Measurements from ENCODE around the gene EGFR. TPM values are rescaled to one million over a fixed set of nuclear protein-coding genes. Genes with fewer than 3 reads are reported as not detected.

EGFR gene
- total RNA-seq, 1 donor from 2014 or later = 78.3 TPM

DNA sequence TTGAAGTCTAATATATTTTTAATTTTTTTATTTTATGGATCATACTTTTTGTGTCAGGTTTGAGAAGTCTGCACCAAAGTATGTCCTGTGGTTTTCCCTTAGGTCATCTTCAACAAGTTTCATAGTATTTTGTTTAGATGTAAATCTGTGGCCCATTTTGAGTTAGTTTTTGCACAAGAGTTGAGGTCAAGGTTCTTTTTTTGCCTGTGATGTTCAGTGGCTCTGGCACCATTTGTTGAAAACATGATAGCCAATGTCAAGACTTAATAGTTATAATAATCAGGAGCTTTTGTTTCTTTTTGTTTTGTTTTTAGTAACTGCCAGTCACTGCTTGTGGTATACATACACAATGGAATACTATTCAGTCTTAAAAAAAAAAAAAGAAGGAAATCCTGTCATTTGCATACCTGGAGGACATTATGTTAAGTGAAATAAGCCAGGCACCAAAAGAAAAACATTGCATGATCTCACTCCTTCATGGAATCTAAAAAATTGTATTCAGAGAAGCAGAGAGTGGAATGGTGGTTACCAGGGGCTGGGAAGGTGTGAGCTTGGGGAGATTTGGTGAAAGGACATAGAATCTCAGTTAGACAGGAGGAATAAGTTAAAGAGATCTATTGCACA is 61.3 kb downstream of the EGFR start:
- Histone ChIP-seq H3K4me1 (peaks cover 42% of the 10 kb centered on the region), H3K4me3 (no peak overlapping the region), H3K36me3 (no peaks in the 10 kb centered on the region), H3K9me3 (no peaks in the 10 kb centered on the region), H3K27me3 (no peaks in the 10 kb centered on the region), H3K27ac (no peak overlapping the region)
- DNase-seq = no peak
- TF ChIP-seq, protein P1, sequence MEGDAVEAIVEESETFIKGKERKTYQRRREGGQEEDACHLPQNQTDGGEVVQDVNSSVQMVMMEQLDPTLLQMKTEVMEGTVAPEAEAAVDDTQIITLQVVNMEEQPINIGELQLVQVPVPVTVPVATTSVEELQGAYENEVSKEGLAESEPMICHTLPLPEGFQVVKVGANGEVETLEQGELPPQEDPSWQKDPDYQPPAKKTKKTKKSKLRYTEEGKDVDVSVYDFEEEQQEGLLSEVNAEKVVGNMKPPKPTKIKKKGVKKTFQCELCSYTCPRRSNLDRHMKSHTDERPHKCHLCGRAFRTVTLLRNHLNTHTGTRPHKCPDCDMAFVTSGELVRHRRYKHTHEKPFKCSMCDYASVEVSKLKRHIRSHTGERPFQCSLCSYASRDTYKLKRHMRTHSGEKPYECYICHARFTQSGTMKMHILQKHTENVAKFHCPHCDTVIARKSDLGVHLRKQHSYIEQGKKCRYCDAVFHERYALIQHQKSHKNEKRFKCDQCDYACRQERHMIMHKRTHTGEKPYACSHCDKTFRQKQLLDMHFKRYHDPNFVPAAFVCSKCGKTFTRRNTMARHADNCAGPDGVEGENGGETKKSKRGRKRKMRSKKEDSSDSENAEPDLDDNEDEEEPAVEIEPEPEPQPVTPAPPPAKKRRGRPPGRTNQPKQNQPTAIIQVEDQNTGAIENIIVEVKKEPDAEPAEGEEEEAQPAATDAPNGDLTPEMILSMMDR (IDR thresholded peaks at IDR 0.05) = no peak
- no peak for ATAC-seq
- intact Hi-C loops (cut with DNase I) = no loop called here

DNA sequence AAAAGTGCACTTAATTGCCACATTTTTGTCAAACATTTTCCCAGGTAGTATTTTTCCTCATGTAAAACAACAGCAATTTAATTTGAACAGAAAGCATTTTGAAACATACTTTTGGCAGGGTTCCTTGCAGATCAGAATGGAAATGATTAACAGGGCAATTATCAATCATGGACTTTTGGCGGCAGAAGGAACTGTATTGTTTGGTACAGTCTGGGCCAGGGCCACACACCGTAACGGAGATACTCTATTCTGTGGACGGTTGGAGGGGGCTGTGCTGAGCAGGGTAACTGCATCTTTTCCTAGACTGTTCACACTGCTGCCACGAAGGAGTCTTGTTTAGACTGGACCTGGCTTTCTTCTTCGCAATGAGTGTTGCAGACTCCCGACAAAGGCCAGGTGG is 62.3 kb downstream of the EGFR start:
- Histone ChIP-seq H3K4me1 (peaks cover 38% of the 10 kb centered on the region), H3K27me3 (no peaks in the 10 kb centered on the region), H3K4me3 (no peak overlapping the region), H3K9me3 (no peaks in the 10 kb centered on the region), H3K36me3 (no peaks in the 10 kb centered on the region), H3K27ac (no peak overlapping the region)
- TF ChIP-seq, protein P1 (IDR thresholded peaks at IDR 0.05) = no peak
- intact Hi-C loops (cut with DNase I) = no loop called here
- ATAC-seq (peak; percentile 24), DNase-seq (no peak)

DNA sequence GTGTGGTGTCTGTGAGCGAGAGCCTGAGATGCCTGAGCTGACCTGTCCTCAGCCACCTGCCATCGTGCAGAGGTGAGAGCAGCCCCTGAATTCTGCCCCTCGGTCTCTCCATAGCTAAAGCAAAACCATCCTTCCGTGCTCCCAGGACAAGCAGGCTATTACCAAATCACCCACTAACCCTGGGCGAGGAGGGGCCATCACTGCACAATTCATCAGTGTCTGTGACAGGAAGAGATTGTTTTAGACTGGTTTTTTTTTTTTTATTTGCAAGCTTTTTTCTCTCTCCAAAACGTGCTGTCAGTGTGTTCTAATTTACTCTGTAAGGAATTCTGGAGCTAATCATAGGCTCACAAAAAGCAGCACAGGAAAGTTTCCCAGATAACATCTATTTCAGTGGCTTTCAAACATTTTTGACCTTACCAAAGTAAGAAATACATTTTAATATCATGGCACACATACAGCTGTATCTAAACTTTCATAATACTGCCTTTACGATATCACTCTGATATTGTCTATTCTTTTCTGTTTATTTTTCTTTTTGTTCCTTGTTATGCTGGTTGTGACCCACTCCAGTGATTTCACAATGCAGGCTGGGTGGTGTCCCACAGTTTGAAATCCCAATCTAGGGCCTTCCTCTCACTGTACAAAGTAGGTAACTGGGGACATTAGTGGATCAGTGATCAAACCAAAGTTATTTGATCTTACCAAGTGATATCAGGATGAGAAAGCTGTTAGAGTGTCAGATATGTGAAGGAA is 62.8 kb downstream of the EGFR start:
- peak overlapping the region; percentile 25 for H3K27ac ChIP-seq
- intact Hi-C loops (cut with DNase I) = no loop called here
- H3K4me3 ChIP-seq = no peak overlapping the region
- H3K36me3 ChIP-seq = no peaks in the 10 kb centered on the region
- DNase-seq (no peak), ATAC-seq (no peak)
- no peaks in the 10 kb centered on the region for H3K27me3 ChIP-seq
- TF ChIP-seq, protein P1 (IDR thresholded peaks at IDR 0.05) = no peak
- H3K9me3 ChIP-seq = no peaks in the 10 kb centered on the region
- H3K4me1 ChIP-seq = peaks cover 44% of the 10 kb centered on the region

DNA sequence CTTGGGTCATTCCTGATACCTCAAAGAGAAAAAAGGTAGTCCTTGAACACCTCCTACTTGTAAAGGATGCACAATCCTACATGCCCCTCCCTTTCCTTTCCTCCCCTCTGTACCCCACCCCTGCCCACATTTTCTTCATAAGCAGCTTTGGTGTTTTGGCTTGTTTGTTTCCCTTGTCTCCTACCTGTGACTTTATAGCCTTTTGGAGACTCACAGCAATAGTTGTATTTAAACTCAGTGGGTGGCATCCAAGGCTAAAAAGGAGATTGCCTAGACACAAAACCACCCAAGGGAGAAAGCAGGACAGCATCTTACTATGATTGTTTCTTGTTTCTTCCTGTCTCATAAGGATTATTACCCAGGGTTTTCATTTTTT is 63.4 kb downstream of the EGFR start:
- intact Hi-C loops (cut with DNase I) = no loop called here
- Histone ChIP-seq H3K36me3 (no peaks in the 10 kb centered on the region), H3K27me3 (no peaks in the 10 kb centered on the region), H3K9me3 (no peaks in the 10 kb centered on the region), H3K4me1 (peaks cover 45% of the 10 kb centered on the region), H3K4me3 (no peak overlapping the region), H3K27ac (peak overlapping the region; percentile 25)
- TF ChIP-seq, protein P1 (IDR thresholded peaks at IDR 0.05) = no peak
- DNase-seq (no peak), ATAC-seq (no peak)

DNA sequence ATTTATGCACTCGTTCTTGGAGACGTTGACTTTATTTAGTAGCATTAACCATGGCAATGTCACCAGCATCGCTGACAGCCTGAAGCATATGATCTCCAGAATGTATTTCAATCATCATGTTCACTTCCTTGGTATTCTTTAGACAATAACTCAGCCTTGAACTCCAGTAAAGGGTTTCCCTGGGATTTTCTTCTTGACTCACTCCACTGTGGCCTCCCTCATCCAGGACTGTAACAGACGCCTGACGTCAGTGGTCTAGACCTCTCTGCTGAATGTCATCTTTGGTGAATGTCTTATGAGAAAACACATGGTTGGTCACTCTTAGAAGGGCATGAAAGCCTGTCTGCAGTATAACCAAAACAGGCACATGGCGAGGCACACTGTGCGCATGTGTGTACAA is 64.4 kb downstream of the EGFR start:
- TF ChIP-seq, protein P1 (IDR thresholded peaks at IDR 0.05) = no peak
- H3K9me3 ChIP-seq = no peaks in the 10 kb centered on the region
- intact Hi-C loops (cut with DNase I) = no loop called here
- H3K36me3 ChIP-seq = no peaks in the 10 kb centered on the region
- ATAC-seq = no peak
- H3K27me3 ChIP-seq = no peaks in the 10 kb centered on the region
- DNase-seq = no peak
- no peak overlapping the region for H3K4me3 ChIP-seq
- no peak overlapping the region for H3K27ac ChIP-seq
- peaks cover 43% of the 10 kb centered on the region for H3K4me1 ChIP-seq
